Testis (tissue), 3 donors: ENCODE measurements around the gene RNF19B. TPM values are rescaled to one million over a fixed set of nuclear protein-coding genes. Genes with fewer than 3 reads are reported as not detected.

ENCODE experiments used
- DNase-seq: peaks from one replicate; pipeline ENCODE4 v3.0.0-alpha.2; 2019
- H3K27ac ChIP-seq, 2 donors: fragments of 200-600 bp; sonication (generic); one replicate each; pipeline ENCODE4 v1.5.1; 2019
- H3K27me3 ChIP-seq: fragments of 200-600 bp; sonication (generic); one replicate; pipeline ENCODE4 v1.5.1; 2019
- H3K36me3 ChIP-seq: fragments of 200-600 bp; sonication (generic); one replicate; pipeline ENCODE4 v1.5.1; 2017; ENCODE audit warnings: low read depth; ENCODE audit errors: missing control alignments
- H3K4me1 ChIP-seq: fragments of 200-600 bp; sonication (generic); one replicate; pipeline ENCODE4 v1.5.1; 2019
- H3K4me3 ChIP-seq, 2 donors: fragments of 200-600 bp; sonication (generic); one replicate each; pipeline ENCODE4 v1.5.1; 2017 to 2019
- H3K9me3 ChIP-seq: fragments of 200-600 bp; sonication (generic); one replicate; pipeline ENCODE4 v1.5.1; 2017
- POLR2A ChIP-seq: fragments of 450-650 bp; IDR thresholded peaks from one replicate; pipeline ENCODE4 v1.6.1; 2017; ENCODE audit warnings: antibody characterized with exemption, mild to moderate bottlenecking, moderate library complexity
- WGBS, 2 donors: methylation state at CpG; one replicate each; pipeline ENCODE4 v1.1.5; 2018; 5-methylcytosine and 5-hydroxymethylcytosine counted together
- intact Hi-C: fragments of 100-400 bp; cut with DNase I; formaldehyde crosslinking; loops from one replicate; pipeline ENCODE4 v1.15.1; 2023; ENCODE audit warnings: low total_unique reads
- polyA plus RNA-seq: library from polyadenylated mRNA; stranded (reverse); fragments of 350-450 nt; fragmentation: Illumina TruSeq; extraction: RNeasy Lipid Tissue Mini Kit (QIAGEN cat#74804); gene quantifications from one replicate; pipeline ENCODE4 v1.2.3, GENCODE V29; 2014; ENCODE audit warnings: low read depth, low replicate concordance; ENCODE audit not compliant: insufficient read depth
- total RNA-seq, 2 donors: library from RNA; depleted of rRNA; stranded (reverse); fragments of >200 nt; gene quantifications; one replicate each; pipeline ENCODE4 v1.2.3, GENCODE V29; 2016
- TF ChIP-seq, protein P1 (sequence below), 3 experiments: fragments of 450-650 bp in 2 of 3; fragments of 200-600 bp in 1 of 3; sonication (generic) in 1 of 3; IDR thresholded peaks; one replicate each; pipeline ENCODE4 v1.5.1; 2016 to 2019; ENCODE audit warnings: antibody characterized with exemption in 3 of 3, mild to moderate bottlenecking in 2 of 3, moderate library complexity in 1 of 3

The RNF19B gene
- total and polyA plus RNA-seq, 3 donors from 2014 or later: 140 to 225 (median 141) TPM

DNA sequence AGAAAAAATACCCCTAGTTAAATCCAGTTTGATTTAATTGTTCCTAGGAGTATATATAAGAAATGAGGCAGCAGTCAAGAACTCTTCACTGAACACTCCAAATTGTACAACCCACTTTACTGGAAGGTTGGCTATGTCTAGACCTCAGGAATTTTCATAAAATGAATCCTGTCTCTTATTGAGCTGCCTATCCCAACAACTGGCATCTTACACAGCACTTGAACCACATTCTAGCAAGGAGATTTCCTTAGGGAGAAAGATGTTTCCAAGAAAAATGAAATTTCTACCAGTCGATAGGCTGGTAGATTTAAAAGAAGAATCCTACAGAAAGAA lies 16.3 kb downstream of the RNF19B start:
- Histone ChIP-seq H3K27ac (no peak overlapping the region), H3K4me3 (no peak overlapping the region), H3K4me1 (no peaks in the 10 kb centered on the region), H3K36me3 (no peaks in the 10 kb centered on the region), H3K9me3 (no peaks in the 10 kb centered on the region), H3K27me3 (no peaks in the 10 kb centered on the region)
- 90 to 93% methylated on average over 1 of the region's 1 CpG for WGBS, 2 donors
- intact Hi-C loops: no loop called here
- TF ChIP-seq, protein P1, sequence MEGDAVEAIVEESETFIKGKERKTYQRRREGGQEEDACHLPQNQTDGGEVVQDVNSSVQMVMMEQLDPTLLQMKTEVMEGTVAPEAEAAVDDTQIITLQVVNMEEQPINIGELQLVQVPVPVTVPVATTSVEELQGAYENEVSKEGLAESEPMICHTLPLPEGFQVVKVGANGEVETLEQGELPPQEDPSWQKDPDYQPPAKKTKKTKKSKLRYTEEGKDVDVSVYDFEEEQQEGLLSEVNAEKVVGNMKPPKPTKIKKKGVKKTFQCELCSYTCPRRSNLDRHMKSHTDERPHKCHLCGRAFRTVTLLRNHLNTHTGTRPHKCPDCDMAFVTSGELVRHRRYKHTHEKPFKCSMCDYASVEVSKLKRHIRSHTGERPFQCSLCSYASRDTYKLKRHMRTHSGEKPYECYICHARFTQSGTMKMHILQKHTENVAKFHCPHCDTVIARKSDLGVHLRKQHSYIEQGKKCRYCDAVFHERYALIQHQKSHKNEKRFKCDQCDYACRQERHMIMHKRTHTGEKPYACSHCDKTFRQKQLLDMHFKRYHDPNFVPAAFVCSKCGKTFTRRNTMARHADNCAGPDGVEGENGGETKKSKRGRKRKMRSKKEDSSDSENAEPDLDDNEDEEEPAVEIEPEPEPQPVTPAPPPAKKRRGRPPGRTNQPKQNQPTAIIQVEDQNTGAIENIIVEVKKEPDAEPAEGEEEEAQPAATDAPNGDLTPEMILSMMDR (IDR thresholded peaks at IDR 0.05): no peak
- TF ChIP-seq POLR2A: no peak
- DNase-seq: no peak

DNA sequence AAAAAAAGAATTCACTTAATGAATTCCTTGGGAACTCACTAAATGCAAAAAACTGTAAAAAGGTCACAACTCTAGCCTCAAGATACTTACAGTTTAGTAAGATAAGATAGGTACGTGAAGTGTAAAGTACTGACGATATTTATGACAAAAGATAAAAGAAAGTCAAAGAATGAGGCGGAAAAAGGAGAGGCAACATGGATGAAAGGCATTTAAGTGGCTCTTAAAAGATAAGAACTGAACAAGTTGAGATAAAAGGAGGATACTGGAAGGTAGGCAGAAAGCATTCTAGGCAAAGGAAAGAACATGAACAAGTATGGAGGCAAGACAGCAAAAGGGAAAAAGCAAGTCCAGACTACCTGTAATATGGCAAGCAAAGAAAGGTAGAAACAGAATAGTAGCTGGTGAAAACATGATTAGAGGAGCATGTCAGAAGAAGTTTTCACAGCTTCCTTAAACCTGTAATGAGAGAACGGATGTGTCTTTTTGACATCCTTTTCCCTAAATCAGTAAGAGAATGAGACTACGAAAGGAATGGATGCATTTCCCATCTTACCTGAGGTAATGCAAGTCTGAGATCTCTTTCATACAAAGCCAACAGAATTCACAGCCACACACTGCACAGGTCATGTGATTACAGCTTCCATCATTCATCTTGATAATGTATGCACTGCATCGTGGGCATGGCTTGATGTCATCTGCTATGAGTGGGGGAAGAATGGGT lies 16.8 kb downstream of the RNF19B start:
- Histone ChIP-seq H3K4me1 (no peaks in the 10 kb centered on the region), H3K27me3 (no peaks in the 10 kb centered on the region), H3K4me3 (no peak overlapping the region), H3K9me3 (no peaks in the 10 kb centered on the region), H3K27ac (no peak overlapping the region), H3K36me3 (no peaks in the 10 kb centered on the region)
- TF ChIP-seq, protein P1 (IDR thresholded peaks at IDR 0.05): no peak
- no peak for TF ChIP-seq POLR2A
- intact Hi-C loops: no loop called here
- DNase-seq: no peak
- WGBS, 2 donors: 77 to 82% methylated on average over 6 of the region's 6 CpGs

DNA sequence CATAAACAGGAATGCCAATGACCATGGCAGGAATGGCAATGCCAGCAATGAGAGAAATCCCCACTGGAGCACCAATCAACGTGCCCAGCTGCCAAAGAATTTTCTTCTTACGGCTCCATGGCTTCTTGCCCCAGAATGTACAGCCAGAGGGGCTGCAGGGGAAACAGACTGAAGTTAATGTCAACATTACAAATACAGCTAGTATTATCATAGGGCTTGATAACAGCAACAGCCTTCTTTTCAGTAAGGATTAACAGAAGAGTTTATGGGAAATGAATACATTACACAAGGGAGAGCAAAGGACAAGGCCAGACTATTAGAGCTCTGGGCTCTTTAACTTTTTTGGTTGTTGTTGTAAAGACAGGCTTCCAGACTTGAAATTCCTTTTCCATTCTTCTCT lies 18.2 kb downstream of the RNF19B start:
- H3K36me3 ChIP-seq: no peaks in the 10 kb centered on the region
- H3K4me1 ChIP-seq: no peaks in the 10 kb centered on the region
- no peak overlapping the region for H3K27ac ChIP-seq
- H3K9me3 ChIP-seq: no peaks in the 10 kb centered on the region
- no peaks in the 10 kb centered on the region for H3K27me3 ChIP-seq
- intact Hi-C loops: no loop called here
- no peak for TF ChIP-seq POLR2A
- TF ChIP-seq, protein P1 (IDR thresholded peaks at IDR 0.05): no peak
- DNase-seq: no peak
- H3K4me3 ChIP-seq: no peak overlapping the region
- 66 to 81% methylated on average over 2 of the region's 2 CpGs for WGBS, 2 donors

DNA sequence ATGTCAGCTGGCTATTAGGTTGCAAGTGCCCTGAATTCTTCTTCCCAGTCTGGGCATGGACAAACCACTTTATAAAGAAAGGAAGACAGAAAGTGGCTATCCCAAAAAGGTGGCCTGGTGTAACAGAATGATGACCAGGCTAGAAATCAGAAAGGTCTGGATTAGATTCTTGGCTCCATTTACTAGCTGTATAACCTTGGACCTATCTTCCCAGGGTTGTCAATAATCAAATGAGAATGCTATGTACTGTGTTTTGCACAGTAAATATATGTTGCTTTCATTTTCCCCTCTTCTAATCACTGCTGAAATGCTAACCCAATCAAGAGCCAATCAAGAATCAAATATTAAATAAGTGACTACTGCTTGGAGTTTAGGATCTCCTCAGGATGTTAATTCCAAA lies 20.4 kb downstream of the RNF19B start:
- Histone ChIP-seq H3K4me3 (no peak overlapping the region), H3K9me3 (no peaks in the 10 kb centered on the region), H3K36me3 (no peaks in the 10 kb centered on the region), H3K27ac (no peak overlapping the region), H3K4me1 (peaks cover 9% of the 10 kb centered on the region), H3K27me3 (no peaks in the 10 kb centered on the region)
- intact Hi-C loops: no loop called here
- no peak for DNase-seq
- TF ChIP-seq, protein P1 (IDR thresholded peaks at IDR 0.05): no peak
- TF ChIP-seq POLR2A: no peak
